ENCODE data around the gene COLEC11. TPM values are rescaled to one million over a fixed set of nuclear protein-coding genes. Genes with fewer than 3 reads are reported as not detected.

The COLEC11 gene
- total RNA-seq, 1 experiment from 2014 or later = 1.3 TPM

GRCh38 chr2:3682811-3683210, 87.9 kb downstream of the COLEC11 start:
- Mint-ChIP-seq H3K27ac (no peak overlapping the region), H3K36me3 (peaks cover 28% of the 10 kb centered on the region), H3K4me1 (no peaks in the 10 kb centered on the region), H3K9me3 (peaks cover 90% of the 10 kb centered on the region), H3K4me3 (no peak overlapping the region), H3K27me3 (ENCODE audit: low read depth) (peaks cover 5% of the 10 kb centered on the region)
- ChIA-PET POLR2A (no interaction called here), CTCF (interaction anchor here (1.1 kb wide), 1 partner anchor 10 kb away, joined by 4 read pairs; no protein-coding TSS in a partner anchor)
- no peak for DNase-seq (ENCODE audit: low spot score)
- ATAC-seq = no peak
- TF ChIP-seq ZNF416 (CRISPR knock-in tag; IDR thresholded peaks at IDR 0.05) = no peak

DNA sequence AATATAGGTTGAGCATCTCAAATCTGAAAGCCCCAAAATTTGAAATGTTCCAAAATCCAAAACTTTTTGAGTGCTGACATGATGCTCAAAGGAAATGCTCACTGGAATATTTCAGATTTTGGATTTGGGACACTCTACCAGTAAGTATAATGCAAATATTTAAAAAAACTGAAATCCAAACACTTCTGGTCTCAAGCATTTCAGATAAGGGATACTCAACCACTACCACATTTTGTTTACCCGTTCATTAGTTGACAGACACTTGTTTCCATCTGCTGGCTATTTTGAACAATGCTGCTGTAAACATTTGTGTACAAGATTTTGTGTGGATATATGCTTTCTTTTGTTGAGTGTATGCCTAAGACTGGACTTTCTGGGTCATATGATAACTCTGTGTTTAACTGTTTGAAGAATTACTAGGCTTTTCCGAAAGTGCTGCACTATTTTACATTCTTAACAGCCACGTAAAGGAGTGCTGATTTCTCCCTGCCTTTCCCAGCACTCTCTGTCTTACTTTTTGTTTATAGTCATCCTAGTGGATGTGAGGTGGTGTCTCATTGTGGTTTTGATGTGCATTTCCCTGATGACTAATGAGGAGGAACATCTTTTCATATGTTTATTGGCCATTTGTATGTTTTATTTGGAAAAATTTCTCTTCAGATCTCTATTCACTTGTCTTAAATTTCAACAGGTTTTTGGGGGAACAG, 89.0 kb downstream of the COLEC11 start:
- no peaks in the 10 kb centered on the region for H3K4me1 Mint-ChIP-seq
- no peak overlapping the region for H3K27ac Mint-ChIP-seq
- no peak for ATAC-seq
- H3K9me3 Mint-ChIP-seq = peaks cover 87% of the 10 kb centered on the region
- no peak for DNase-seq (ENCODE audit: low spot score)
- H3K27me3 Mint-ChIP-seq (ENCODE audit: low read depth) = peaks cover 2% of the 10 kb centered on the region
- peaks cover 21% of the 10 kb centered on the region for H3K36me3 Mint-ChIP-seq
- ChIA-PET POLR2A (no interaction called here), CTCF (no interaction called here)
- H3K4me3 Mint-ChIP-seq = no peak overlapping the region
- no peak for TF ChIP-seq ZNF232 (CRISPR knock-in tag; IDR thresholded peaks at IDR 0.05)
- TF ChIP-seq NR2C2 (CRISPR knock-in tag; IDR thresholded peaks at IDR 0.05) = no peak

DNA sequence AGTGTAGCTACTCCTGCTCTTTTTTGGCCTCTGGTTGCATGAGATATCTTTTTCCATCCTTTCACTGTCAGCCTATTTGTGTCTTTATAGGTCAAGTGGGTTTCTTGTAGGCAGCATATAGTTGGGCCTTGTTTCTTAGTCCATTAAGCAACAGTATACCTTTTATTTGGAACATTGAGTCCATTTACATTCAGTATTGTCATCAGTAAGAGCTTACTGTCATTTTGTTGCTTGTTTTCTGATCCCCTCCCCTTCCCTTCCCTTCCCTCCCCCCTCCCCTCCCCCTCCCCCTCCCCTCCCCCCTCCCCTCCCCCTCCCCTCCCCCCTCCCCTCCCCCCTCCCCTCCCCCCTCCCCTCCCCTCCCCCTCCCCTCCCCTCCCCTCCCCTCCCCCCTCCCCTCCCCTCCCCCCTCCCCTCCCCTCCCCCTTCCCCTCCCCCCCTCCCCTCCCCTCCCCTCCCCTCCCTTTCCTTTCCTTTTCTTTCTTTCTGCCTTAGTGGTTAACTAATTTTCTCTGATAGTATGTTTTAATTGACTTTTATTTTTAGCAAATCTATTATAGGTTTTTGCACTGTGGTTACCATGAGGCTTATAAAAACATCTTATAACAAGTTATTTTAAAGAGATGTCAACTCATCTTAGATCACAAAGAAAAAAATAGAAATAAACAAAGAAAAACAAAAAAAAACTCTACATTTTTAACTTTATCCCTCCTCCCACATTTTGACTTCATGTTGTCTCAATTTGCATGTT, 95.3 kb downstream of the COLEC11 start:
- Mint-ChIP-seq H3K27me3 (ENCODE audit: low read depth) (peaks cover 9% of the 10 kb centered on the region), H3K27ac (no peak overlapping the region), H3K4me3 (no peak overlapping the region), H3K9me3 (peaks cover 69% of the 10 kb centered on the region), H3K4me1 (no peaks in the 10 kb centered on the region), H3K36me3 (peaks cover 32% of the 10 kb centered on the region)
- no peak for DNase-seq (ENCODE audit: low spot score)
- no peak for ATAC-seq
- TF ChIP-seq RORB (CRISPR knock-in tag; IDR thresholded peaks at IDR 0.05) = no peak
- no peak for TF ChIP-seq TEAD1 (CRISPR knock-in tag; IDR thresholded peaks at IDR 0.05)
- no peak for TF ChIP-seq USF1 (CRISPR knock-in tag; IDR thresholded peaks at IDR 0.05)
- TF ChIP-seq PRDM15 (CRISPR knock-in tag; IDR thresholded peaks at IDR 0.05) = no peak
- TF ChIP-seq GRHL2 (CRISPR knock-in tag; IDR thresholded peaks at IDR 0.05; ENCODE audit: insufficient replicate concordance, severe bottlenecking) = no peak
- TF ChIP-seq NFYB (CRISPR knock-in tag; conservative IDR thresholded peaks at IDR 0.05; ENCODE audit: low read depth) = no peak
- TF ChIP-seq, protein P1, sequence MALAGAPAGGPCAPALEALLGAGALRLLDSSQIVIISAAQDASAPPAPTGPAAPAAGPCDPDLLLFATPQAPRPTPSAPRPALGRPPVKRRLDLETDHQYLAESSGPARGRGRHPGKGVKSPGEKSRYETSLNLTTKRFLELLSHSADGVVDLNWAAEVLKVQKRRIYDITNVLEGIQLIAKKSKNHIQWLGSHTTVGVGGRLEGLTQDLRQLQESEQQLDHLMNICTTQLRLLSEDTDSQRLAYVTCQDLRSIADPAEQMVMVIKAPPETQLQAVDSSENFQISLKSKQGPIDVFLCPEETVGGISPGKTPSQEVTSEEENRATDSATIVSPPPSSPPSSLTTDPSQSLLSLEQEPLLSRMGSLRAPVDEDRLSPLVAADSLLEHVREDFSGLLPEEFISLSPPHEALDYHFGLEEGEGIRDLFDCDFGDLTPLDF (CRISPR knock-in tag; IDR thresholded peaks at IDR 0.05) = no peak
- TF ChIP-seq ETV6 (CRISPR knock-in tag; IDR thresholded peaks at IDR 0.05) = no peak
- TF ChIP-seq RELA (CRISPR knock-in tag; IDR thresholded peaks at IDR 0.05; ENCODE audit: borderline replicate concordance) = no peak
- TF ChIP-seq ZNF396 (CRISPR knock-in tag; IDR thresholded peaks at IDR 0.05; ENCODE audit: borderline replicate concordance) = no peak
- TF ChIP-seq SP1 (CRISPR knock-in tag; conservative IDR thresholded peaks at IDR 0.05) = no peak
- TF ChIP-seq, protein P2, sequence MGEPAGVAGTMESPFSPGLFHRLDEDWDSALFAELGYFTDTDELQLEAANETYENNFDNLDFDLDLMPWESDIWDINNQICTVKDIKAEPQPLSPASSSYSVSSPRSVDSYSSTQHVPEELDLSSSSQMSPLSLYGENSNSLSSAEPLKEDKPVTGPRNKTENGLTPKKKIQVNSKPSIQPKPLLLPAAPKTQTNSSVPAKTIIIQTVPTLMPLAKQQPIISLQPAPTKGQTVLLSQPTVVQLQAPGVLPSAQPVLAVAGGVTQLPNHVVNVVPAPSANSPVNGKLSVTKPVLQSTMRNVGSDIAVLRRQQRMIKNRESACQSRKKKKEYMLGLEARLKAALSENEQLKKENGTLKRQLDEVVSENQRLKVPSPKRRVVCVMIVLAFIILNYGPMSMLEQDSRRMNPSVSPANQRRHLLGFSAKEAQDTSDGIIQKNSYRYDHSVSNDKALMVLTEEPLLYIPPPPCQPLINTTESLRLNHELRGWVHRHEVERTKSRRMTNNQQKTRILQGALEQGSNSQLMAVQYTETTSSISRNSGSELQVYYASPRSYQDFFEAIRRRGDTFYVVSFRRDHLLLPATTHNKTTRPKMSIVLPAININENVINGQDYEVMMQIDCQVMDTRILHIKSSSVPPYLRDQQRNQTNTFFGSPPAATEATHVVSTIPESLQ (CRISPR knock-in tag; IDR thresholded peaks at IDR 0.05) = no peak
- TF ChIP-seq, protein P3, sequence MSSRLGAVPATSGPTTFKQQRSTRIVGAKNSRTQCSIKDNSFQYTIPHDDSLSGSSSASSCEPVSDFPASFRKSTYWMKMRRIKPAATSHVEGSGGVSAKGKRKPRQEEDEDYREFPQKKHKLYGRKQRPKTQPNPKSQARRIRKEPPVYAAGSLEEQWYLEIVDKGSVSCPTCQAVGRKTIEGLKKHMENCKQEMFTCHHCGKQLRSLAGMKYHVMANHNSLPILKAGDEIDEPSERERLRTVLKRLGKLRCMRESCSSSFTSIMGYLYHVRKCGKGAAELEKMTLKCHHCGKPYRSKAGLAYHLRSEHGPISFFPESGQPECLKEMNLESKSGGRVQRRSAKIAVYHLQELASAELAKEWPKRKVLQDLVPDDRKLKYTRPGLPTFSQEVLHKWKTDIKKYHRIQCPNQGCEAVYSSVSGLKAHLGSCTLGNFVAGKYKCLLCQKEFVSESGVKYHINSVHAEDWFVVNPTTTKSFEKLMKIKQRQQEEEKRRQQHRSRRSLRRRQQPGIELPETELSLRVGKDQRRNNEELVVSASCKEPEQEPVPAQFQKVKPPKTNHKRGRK (CRISPR knock-in tag; IDR thresholded peaks at IDR 0.05; ENCODE audit: borderline replicate concordance) = no peak
- TF ChIP-seq MXD4 (CRISPR knock-in tag; IDR thresholded peaks at IDR 0.05; ENCODE audit: borderline replicate concordance) = no peak
- no peak for TF ChIP-seq FOXK1 (CRISPR knock-in tag; IDR thresholded peaks at IDR 0.05)
- TF ChIP-seq JAZF1 (CRISPR knock-in tag; IDR thresholded peaks at IDR 0.05) = no peak
- CTCF ChIA-PET = no interaction called here
- POLR2A ChIA-PET = no interaction called here
